MM.1S (cell line): ENCODE results near the gene CEP350.

ENCODE experiments used
- DNase-seq: peaks from one replicate; pipeline ENCODE4 v3.0.0-alpha.2; 2015
- H2AFZ ChIP-seq: fragments of 300-600 bp; sonication (generic); 2 replicates; pipeline ENCODE4 v1.6.0; 2016; ENCODE audit warnings: antibody characterized with exemption, low read length
- H3F3A ChIP-seq: fragments of 300-600 bp; sonication (generic); 2 replicates; pipeline ENCODE4 v1.6.1; 2016; ENCODE audit warnings: mild to moderate bottlenecking, antibody characterized with exemption, low read length, moderate library complexity, mixed read lengths; ENCODE audit not compliant: insufficient read depth
- H3K27ac ChIP-seq: fragments of 300-600 bp; sonication (generic); 2 replicates; pipeline ENCODE4 v1.5.1; 2016; ENCODE audit warnings: mild to moderate bottlenecking, low read length
- H3K27me3 ChIP-seq: fragments of 300-600 bp; sonication (generic); replicated peaks from 2 replicates; pipeline ENCODE4 v1.6.0; 2016; ENCODE audit warnings: low read length; ENCODE audit not compliant: insufficient read depth
- H3K36me3 ChIP-seq: fragments of 300-600 bp; sonication (generic); replicated peaks from 2 replicates; pipeline ENCODE4 v1.6.1; 2016; ENCODE audit warnings: mild to moderate bottlenecking, low read length, mixed read lengths; ENCODE audit not compliant: insufficient read depth
- H3K4me1 ChIP-seq: fragments of 300-600 bp; sonication (generic); 2 replicates; pipeline ENCODE4 v1.6.1; 2016; ENCODE audit warnings: low read length, mixed read lengths
- H3K4me2 ChIP-seq: fragments of 300-600 bp; sonication (generic); 2 replicates; pipeline ENCODE4 v1.6.0; 2016; ENCODE audit warnings: low read depth, low read length
- H3K4me3 ChIP-seq: fragments of 300-600 bp; sonication (generic); 2 replicates; pipeline ENCODE4 v1.5.1; 2016; ENCODE audit warnings: low read length, mixed read lengths
- H3K79me2 ChIP-seq: fragments of 300-600 bp; sonication (generic); 2 replicates; pipeline ENCODE4 v1.6.1; 2016; ENCODE audit warnings: mixed run types, low read length, mixed read lengths
- H3K9ac ChIP-seq: fragments of 300-600 bp; sonication (generic); 2 replicates; pipeline ENCODE4 v1.6.1; 2016; ENCODE audit warnings: low read length, mixed read lengths
- H3K9me2 ChIP-seq: fragments of 300-600 bp; sonication (generic); replicated peaks from 2 replicates; pipeline ENCODE4 v1.6.1; 2016; ENCODE audit warnings: mild to moderate bottlenecking, low read length, mixed read lengths; ENCODE audit not compliant: insufficient read depth
- H3K9me3 ChIP-seq: fragments of 300-600 bp; sonication (generic); replicated peaks from 2 replicates; pipeline ENCODE4 v1.6.1; 2016; ENCODE audit warnings: mild to moderate bottlenecking, low read length, mixed read lengths; ENCODE audit not compliant: insufficient read depth
- H4K20me1 ChIP-seq: fragments of 300-600 bp; sonication (generic); 2 replicates; pipeline ENCODE4 v1.6.1; 2016; ENCODE audit warnings: mild to moderate bottlenecking, low read length, moderate library complexity, mixed read lengths; ENCODE audit not compliant: insufficient read depth
- EZH2 ChIP-seq: fragments of 300-600 bp; sonication (generic); optimal IDR thresholded peaks from 2 replicates; pipeline ENCODE3; 2017; ENCODE audit warnings: low read depth, mild to moderate bottlenecking, antibody characterized with exemption, low read length, mixed read lengths
- EZH2phosphoT487 ChIP-seq: fragments of 300-600 bp; sonication (generic); IDR thresholded peaks from 2 replicates; pipeline ENCODE4 v1.6.1; 2018; ENCODE audit warnings: antibody characterized with exemption, low read length
- TF ChIP-seq, protein P1 (sequence below): fragments of 300-600 bp; sonication (generic); IDR thresholded peaks from 2 replicates; pipeline ENCODE4 v1.5.1; 2016; ENCODE audit warnings: antibody characterized with exemption, low read length, mixed read lengths

Gene CEP350

DNA sequence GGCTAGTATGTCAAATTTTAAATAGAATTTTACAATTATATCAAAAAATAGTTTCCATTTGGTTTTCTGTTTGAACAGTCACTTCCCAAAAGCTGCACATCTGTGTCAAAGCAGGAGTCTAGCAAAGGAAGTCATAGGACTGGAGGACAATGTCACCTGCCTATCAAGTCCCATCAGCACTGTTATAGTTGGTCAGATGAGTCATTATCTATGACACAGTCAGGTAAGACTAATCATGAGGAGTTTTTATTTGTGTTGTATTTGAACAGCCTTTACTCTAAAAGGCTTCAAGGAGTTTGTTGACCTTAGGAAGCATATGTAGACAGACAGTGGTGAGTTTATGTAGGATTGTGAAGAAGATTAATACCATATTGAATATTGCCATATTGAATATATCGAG lies 125.8 kb downstream of the CEP350 start:
- Histone ChIP-seq H3K9me2 (no peaks in the 10 kb centered on the region), H3K4me2 (no peak overlapping the region), H4K20me1 (no peaks in the 10 kb centered on the region), H3F3A (no peaks in the 10 kb centered on the region), H3K4me3 (no peak overlapping the region), H3K9ac (no peak overlapping the region), H3K79me2 (no peaks in the 10 kb centered on the region), H3K27me3 (no peaks in the 10 kb centered on the region), H3K27ac (no peak overlapping the region), H3K36me3 (peaks cover 18% of the 10 kb centered on the region), H3K4me1 (no peaks in the 10 kb centered on the region), H2AFZ (no peak overlapping the region), H3K9me3 (no peaks in the 10 kb centered on the region)
- TF ChIP-seq EZH2phosphoT487: no peak
- TF ChIP-seq, protein P1, sequence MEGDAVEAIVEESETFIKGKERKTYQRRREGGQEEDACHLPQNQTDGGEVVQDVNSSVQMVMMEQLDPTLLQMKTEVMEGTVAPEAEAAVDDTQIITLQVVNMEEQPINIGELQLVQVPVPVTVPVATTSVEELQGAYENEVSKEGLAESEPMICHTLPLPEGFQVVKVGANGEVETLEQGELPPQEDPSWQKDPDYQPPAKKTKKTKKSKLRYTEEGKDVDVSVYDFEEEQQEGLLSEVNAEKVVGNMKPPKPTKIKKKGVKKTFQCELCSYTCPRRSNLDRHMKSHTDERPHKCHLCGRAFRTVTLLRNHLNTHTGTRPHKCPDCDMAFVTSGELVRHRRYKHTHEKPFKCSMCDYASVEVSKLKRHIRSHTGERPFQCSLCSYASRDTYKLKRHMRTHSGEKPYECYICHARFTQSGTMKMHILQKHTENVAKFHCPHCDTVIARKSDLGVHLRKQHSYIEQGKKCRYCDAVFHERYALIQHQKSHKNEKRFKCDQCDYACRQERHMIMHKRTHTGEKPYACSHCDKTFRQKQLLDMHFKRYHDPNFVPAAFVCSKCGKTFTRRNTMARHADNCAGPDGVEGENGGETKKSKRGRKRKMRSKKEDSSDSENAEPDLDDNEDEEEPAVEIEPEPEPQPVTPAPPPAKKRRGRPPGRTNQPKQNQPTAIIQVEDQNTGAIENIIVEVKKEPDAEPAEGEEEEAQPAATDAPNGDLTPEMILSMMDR: no peak
- TF ChIP-seq EZH2: no peak
- no peak for DNase-seq

DNA sequence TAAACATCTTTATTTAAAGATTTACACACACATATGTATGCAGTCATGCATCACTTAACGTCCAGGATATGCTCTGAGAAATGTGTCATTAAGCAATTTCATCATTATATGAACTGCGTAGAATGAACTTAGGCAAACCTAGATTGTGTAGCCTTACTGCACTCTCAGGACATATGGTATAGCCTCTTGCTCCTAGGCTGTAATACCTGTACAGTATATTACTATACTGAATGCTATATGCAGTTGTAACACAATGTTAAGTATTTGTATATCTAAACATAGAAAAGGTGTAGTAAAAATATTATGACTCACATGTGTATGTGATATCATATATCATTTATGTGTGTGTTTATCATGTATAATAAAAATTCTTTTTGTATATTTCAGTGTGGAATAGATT lies 126.9 kb downstream of the CEP350 start:
- Histone ChIP-seq H4K20me1 (no peaks in the 10 kb centered on the region), H3K9ac (no peak overlapping the region), H3K4me3 (no peak overlapping the region), H3K4me2 (no peak overlapping the region), H3K27ac (no peak overlapping the region), H3K27me3 (no peaks in the 10 kb centered on the region), H3K36me3 (peaks cover 12% of the 10 kb centered on the region), H3F3A (no peaks in the 10 kb centered on the region), H3K79me2 (no peaks in the 10 kb centered on the region), H3K4me1 (no peaks in the 10 kb centered on the region), H3K9me3 (no peaks in the 10 kb centered on the region), H3K9me2 (no peaks in the 10 kb centered on the region), H2AFZ (no peak overlapping the region)
- no peak for DNase-seq
- no peak for TF ChIP-seq EZH2phosphoT487
- TF ChIP-seq, protein P1: no peak
- TF ChIP-seq EZH2: no peak

DNA sequence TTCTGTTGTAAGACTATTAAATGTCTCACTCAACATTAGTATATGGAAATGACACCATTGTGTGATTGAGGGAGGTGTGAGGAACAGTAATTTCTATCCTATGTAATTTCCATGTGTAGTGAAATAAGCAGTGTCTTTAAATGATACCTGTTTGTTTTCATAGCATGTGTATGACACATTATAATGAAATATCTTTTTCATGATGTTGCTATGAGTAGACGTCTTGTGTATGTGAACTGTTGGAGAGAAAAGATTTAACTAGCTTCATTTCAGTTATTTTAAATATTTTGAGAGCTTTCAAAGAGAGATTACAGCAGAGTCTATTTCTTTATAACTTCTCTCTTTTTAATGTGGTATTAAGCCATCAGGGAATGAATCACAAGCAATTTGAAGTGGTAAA lies 128.6 kb downstream of the CEP350 start:
- H3K9ac ChIP-seq: no peak overlapping the region
- no peak for DNase-seq
- H3K4me1 ChIP-seq: no peaks in the 10 kb centered on the region
- H3K9me2 ChIP-seq: no peaks in the 10 kb centered on the region
- H3K4me2 ChIP-seq: no peak overlapping the region
- no peaks in the 10 kb centered on the region for H3K9me3 ChIP-seq
- no peaks in the 10 kb centered on the region for H4K20me1 ChIP-seq
- no peaks in the 10 kb centered on the region for H3K27me3 ChIP-seq
- H3K36me3 ChIP-seq: peaks cover 12% of the 10 kb centered on the region
- no peak overlapping the region for H3K4me3 ChIP-seq
- no peaks in the 10 kb centered on the region; the same call in 1 of the 2 replicates for H3F3A ChIP-seq
- H2AFZ ChIP-seq: no peak overlapping the region
- TF ChIP-seq EZH2phosphoT487: no peak
- TF ChIP-seq, protein P1: no peak
- TF ChIP-seq EZH2: no peak
- no peaks in the 10 kb centered on the region for H3K79me2 ChIP-seq
- H3K27ac ChIP-seq: no peak overlapping the region
